ENCODE measurements around the gene CTSA. TPM values are rescaled to one million over a fixed set of nuclear protein-coding genes. Genes with fewer than 3 reads are reported as not detected.

Gene CTSA
- total and polyA plus RNA-seq, 9 of the 15 experiments (the other 6 are each of a cell fraction or from before 2014, with no cell fraction given) = 8.8 to 61.7 (median 28.3) TPM

DNA sequence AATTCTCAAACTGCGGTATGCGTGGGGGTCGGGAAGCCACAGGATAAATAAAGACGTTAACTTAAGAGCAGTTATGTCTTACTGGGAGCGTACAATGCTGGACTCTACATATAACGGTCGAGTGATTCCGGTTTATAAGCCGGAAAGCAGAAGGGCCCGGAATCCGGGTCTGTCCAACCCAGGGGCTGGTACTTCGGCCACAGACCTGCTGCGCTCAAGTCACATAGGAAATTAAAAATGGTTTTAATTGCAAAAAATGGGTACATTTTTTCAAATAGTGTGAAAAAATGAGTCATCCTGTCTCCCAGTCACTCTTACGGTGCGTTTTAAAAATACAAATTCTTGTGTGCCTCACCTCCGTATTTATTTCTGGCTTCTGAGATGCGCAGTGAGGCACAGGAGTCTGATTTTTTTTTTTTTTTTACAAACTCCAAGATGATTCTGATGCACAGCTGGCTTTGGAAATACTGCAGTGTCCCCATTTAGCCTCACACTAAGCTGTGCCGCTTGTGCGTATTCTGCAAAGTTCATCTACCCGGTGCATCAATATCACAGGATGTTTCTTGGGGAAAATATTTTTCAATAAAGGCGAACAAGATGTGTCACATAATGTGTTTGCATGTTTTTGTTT, 44.4 kb downstream of the CTSA start:
- 5% methylated on average over 21 of the region's 21 CpGs for WGBS (ENCODE audit: insufficient coverage, low coverage, missing lambda C conversion rate)
- H2AFZ ChIP-seq (ENCODE audit: low read depth, low read length) = peak overlapping the region; percentile 24; the same call in 1 of the 2 replicates
- H3K27ac ChIP-seq (ENCODE audit: extremely low read depth, low read depth, low read length) = peak overlapping the region; percentile 100
- peak overlapping the region; percentile 99 for H3K4me3 ChIP-seq
- in situ Hi-C loops (cut with MboI) = no loop called here
- POLR2A ChIA-PET = interaction anchor here (0.5 to 4.9 kb wide), 15 partner anchors 9 to 573 kb away, joined by 3 to 91 read pairs (median 7); partner anchors contain the start of genes DNTTIP1, SYS1, WFDC3 and ZNF335
- H3K9ac ChIP-seq (ENCODE audit: insufficient read depth in 1 of 2, low read depth in 2 of 2, low read length in 2 of 2) = peak overlapping the region; percentile 36 to 72; a peak in 3 of 4 replicates
- BruUV-seq (replicated peaks) = TSS peak; percentile 69
- H3K36me3 ChIP-seq (ENCODE audit: control insufficient read depth, insufficient read depth, low read length) = peaks cover 35% of the 10 kb centered on the region
- FAIRE-seq = no peak
- no peak for DNase-seq (ENCODE audit: extremely low read depth in 1 of 4, low spot score in 3 of 4)
- H3K4me2 ChIP-seq (ENCODE audit: insufficient read depth, low read length) = peak overlapping the region; percentile 60
- H4K20me1 ChIP-seq (replicated peaks; ENCODE audit: control insufficient read depth, insufficient read depth, low read length) = peaks cover 27% of the 10 kb centered on the region
- CTCF ChIA-PET (ENCODE audit: low intra/inter-chr PET ratio) = no interaction called here
- H3K4me1 ChIP-seq (replicated peaks in 1 of 2; ENCODE audit: control insufficient read depth in 2 of 2, insufficient read depth in 2 of 2, low read length in 2 of 2) = peaks cover 12 to 28% of the 10 kb centered on the region in 2 experiments; a peak in 4 of 5 replicates
- H3K9me1 ChIP-seq (ENCODE audit: control insufficient read depth, insufficient read depth, low read length) = no peaks in the 10 kb centered on the region
- H3K79me2 ChIP-seq (ENCODE audit: control insufficient read depth, insufficient read depth, low read length) = peaks cover 21% of the 10 kb centered on the region
- no peaks in the 10 kb centered on the region for H3K9me3 ChIP-seq (replicated peaks; ENCODE audit: control insufficient read depth, insufficient read depth, low read depth, low read length)
- intact Hi-C loops (cut with micrococcal nuclease) = loop anchor here (2.0 to 10.0 kb wide), 2 partner anchors 79 to 141 kb away; partner anchors contain the start of genes ACOT8, DNTTIP1, WFDC3 and ZSWIM3
- no peak for ATAC-seq
- no peaks in the 10 kb centered on the region for H3K27me3 ChIP-seq (ENCODE audit: control insufficient read depth in 2 of 2, insufficient read depth in 2 of 2, low read length in 2 of 2)
- TF ChIP-seq IFI16 (CRISPR knock-in tag; IDR thresholded peaks at IDR 0.05) = no peak
- TF ChIP-seq LEF1 (IDR thresholded peaks at IDR 0.05) = peak; percentile 87
- TF ChIP-seq NCOR1 (IDR thresholded peaks at IDR 0.05) = peak; percentile 91
- no peak for TF ChIP-seq MIER1 (IDR thresholded peaks at IDR 0.05; ENCODE audit: low read depth)
- no peak for TF ChIP-seq MLX (CRISPR knock-in tag; conservative IDR thresholded peaks at IDR 0.05)
- TF ChIP-seq, protein P1, sequence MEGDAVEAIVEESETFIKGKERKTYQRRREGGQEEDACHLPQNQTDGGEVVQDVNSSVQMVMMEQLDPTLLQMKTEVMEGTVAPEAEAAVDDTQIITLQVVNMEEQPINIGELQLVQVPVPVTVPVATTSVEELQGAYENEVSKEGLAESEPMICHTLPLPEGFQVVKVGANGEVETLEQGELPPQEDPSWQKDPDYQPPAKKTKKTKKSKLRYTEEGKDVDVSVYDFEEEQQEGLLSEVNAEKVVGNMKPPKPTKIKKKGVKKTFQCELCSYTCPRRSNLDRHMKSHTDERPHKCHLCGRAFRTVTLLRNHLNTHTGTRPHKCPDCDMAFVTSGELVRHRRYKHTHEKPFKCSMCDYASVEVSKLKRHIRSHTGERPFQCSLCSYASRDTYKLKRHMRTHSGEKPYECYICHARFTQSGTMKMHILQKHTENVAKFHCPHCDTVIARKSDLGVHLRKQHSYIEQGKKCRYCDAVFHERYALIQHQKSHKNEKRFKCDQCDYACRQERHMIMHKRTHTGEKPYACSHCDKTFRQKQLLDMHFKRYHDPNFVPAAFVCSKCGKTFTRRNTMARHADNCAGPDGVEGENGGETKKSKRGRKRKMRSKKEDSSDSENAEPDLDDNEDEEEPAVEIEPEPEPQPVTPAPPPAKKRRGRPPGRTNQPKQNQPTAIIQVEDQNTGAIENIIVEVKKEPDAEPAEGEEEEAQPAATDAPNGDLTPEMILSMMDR (IDR thresholded peaks at IDR 0.05 in 2 of 3, conservative IDR thresholded peaks at IDR 0.05 in 1 of 3; ENCODE audit: insufficient read depth in 2 of 3, low read depth in 1 of 3, low read length in 3 of 3) = no peak
- TF ChIP-seq PHF20 (IDR thresholded peaks at IDR 0.05; ENCODE audit: partially characterized antibody) = peak; percentile 50
- TF ChIP-seq, protein P2, sequence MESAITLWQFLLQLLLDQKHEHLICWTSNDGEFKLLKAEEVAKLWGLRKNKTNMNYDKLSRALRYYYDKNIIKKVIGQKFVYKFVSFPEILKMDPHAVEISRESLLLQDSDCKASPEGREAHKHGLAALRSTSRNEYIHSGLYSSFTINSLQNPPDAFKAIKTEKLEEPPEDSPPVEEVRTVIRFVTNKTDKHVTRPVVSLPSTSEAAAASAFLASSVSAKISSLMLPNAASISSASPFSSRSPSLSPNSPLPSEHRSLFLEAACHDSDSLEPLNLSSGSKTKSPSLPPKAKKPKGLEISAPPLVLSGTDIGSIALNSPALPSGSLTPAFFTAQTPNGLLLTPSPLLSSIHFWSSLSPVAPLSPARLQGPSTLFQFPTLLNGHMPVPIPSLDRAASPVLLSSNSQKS (CRISPR knock-in tag; IDR thresholded peaks at IDR 0.05) = no peak
- TF ChIP-seq BRCA1 (IDR thresholded peaks at IDR 0.05) = no peak
- no peak for TF ChIP-seq BRCA1 (CRISPR knock-in tag; IDR thresholded peaks at IDR 0.05)
- no peak for TF ChIP-seq TAF15 (IDR thresholded peaks at IDR 0.05; ENCODE audit: low read depth, low read length)
- TF ChIP-seq HSF4 (CRISPR knock-in tag; IDR thresholded peaks at IDR 0.05; ENCODE audit: borderline replicate concordance) = no peak
- peak; percentile 78; the same call in 1 of the 2 replicates for TF ChIP-seq ZSCAN29 (IDR thresholded peaks at IDR 0.05)
- no peak for TF ChIP-seq MTF1 (CRISPR knock-in tag; IDR thresholded peaks at IDR 0.05; ENCODE audit: borderline replicate concordance)
- TF ChIP-seq HMGN3 (IDR thresholded peaks at IDR 0.05; ENCODE audit: borderline replicate concordance, extremely low read depth, insufficient read length, low read depth, low read length) = no peak
- TF ChIP-seq PTRF (tag; IDR thresholded peaks at IDR 0.05) = no peak
- no peak for TF ChIP-seq ZNF282 (CRISPR knock-in tag; IDR thresholded peaks at IDR 0.05)

Measured in K562 (cell line).